ENCODE measurements around the gene TLL1.

GRCh38 chr4:166078955-166079354 is 205.9 kb downstream of the TLL1 start:
- TF ChIP-seq POLR2A (IDR thresholded peaks at IDR 0.05; ENCODE audit: extremely low read depth, insufficient read length), result no peak
- no peak for TF ChIP-seq CTCF (IDR thresholded peaks at IDR 0.05; ENCODE audit: low read depth, low read length)
- TF ChIP-seq, protein P1, sequence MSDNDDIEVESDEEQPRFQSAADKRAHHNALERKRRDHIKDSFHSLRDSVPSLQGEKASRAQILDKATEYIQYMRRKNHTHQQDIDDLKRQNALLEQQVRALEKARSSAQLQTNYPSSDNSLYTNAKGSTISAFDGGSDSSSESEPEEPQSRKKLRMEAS (IDR thresholded peaks at IDR 0.05; ENCODE audit: low read depth, low read length), result no peak
- TF ChIP-seq MYC (IDR thresholded peaks at IDR 0.05; ENCODE audit: low read depth, low read length), result no peak
